Keratinocyte (primary cell): ENCODE data around the gene FUBP1. TPM values are rescaled to one million over a fixed set of nuclear protein-coding genes. Genes with fewer than 3 reads are reported as not detected.

Experiments used
- DNase-seq: peaks from one replicate; pipeline ENCODE4 v3.0.0-alpha.2; 2011; ENCODE audit warnings: low read depth, missing footprints, low spot score
- FAIRE-seq: peaks from 2 replicates; lab custom pipeline; 2011; peaks lifted over from hg19 to GRCh38; lab: Jason Lieb, UNC
- H2AFZ ChIP-seq: 2 replicates; pipeline ENCODE4 v1.6.0; 2012; ENCODE audit warnings: low read length, control low read depth, inconsistent platforms; ENCODE audit not compliant: control insufficient read depth
- H3K27ac ChIP-seq: 2 replicates; pipeline ENCODE4 v1.5.1; 2011; ENCODE audit warnings: low read length; ENCODE audit not compliant: control insufficient read depth, insufficient read depth
- H3K27me3 ChIP-seq: 3 replicates; pipeline ENCODE4 v1.6.0; 2011; ENCODE audit warnings: low read length; ENCODE audit not compliant: control insufficient read depth, insufficient read depth; ENCODE audit errors: extremely low read depth
- H3K36me3 ChIP-seq, 2 experiments: 2 replicates in 1 of 2; 3 replicates in 1 of 2; pipeline ENCODE4 v1.5.1; 2011; ENCODE audit warnings: low read length in 2 of 2, mild to moderate bottlenecking in 1 of 2; ENCODE audit not compliant: control insufficient read depth in 2 of 2, insufficient read depth in 2 of 2; ENCODE audit errors: extremely low read depth in 1 of 2
- H3K4me1 ChIP-seq: 3 replicates; pipeline ENCODE4 v1.5.1; 2011; ENCODE audit warnings: low read length; ENCODE audit not compliant: control insufficient read depth, insufficient read depth; ENCODE audit errors: extremely low read depth
- H3K4me2 ChIP-seq: 3 replicates; pipeline ENCODE4 v1.6.0; 2011; ENCODE audit warnings: low read depth, low read length; ENCODE audit not compliant: control insufficient read depth, insufficient read depth; ENCODE audit errors: extremely low read depth
- H3K4me3 ChIP-seq, 3 experiments: fragments of 200-600 bp in 1 of 3; sonication (generic) in 1 of 3; 2 replicates in 2 of 3; 3 replicates in 1 of 3; pipeline ENCODE4 v1.5.1; 2011 to 2016; ENCODE audit warnings: low read length in 3 of 3, mild to moderate bottlenecking in 3 of 3, control low read depth in 2 of 3, inconsistent platforms in 1 of 3, low read depth in 1 of 3, mixed read lengths in 1 of 3, mixed run types in 1 of 3, moderate library complexity in 1 of 3; ENCODE audit not compliant: control insufficient read depth in 2 of 3, insufficient read depth in 2 of 3; ENCODE audit errors: extremely low read depth in 1 of 3
- H3K79me2 ChIP-seq: 2 replicates; pipeline ENCODE4 v1.6.0; 2012; ENCODE audit warnings: low read length; ENCODE audit not compliant: control insufficient read depth, insufficient read depth
- H3K9ac ChIP-seq: 3 replicates; pipeline ENCODE4 v1.6.0; 2011; ENCODE audit warnings: low read length; ENCODE audit not compliant: control insufficient read depth, insufficient read depth; ENCODE audit errors: extremely low read depth
- H3K9me1 ChIP-seq: 3 replicates; pipeline ENCODE4 v1.6.0; 2011; ENCODE audit warnings: low read length; ENCODE audit not compliant: control insufficient read depth, insufficient read depth; ENCODE audit errors: extremely low read depth
- H3K9me3 ChIP-seq: 2 replicates; pipeline ENCODE4 v1.5.1; 2012; ENCODE audit warnings: low read depth, low read length; ENCODE audit not compliant: control insufficient read depth
- H4K20me1 ChIP-seq: 3 replicates; pipeline ENCODE4 v1.6.0; 2011; ENCODE audit warnings: low read length; ENCODE audit not compliant: control insufficient read depth, insufficient read depth; ENCODE audit errors: extremely low read depth
- CTCF ChIP-seq, 3 experiments: IDR thresholded peaks in 1 of 3; conservative IDR thresholded peaks in 1 of 3; optimal IDR thresholded peaks in 1 of 3; 2 replicates in 2 of 3; 3 replicates in 1 of 3; pipeline versions ENCODE3 to v1.5.1; 2011; ENCODE audit warnings: low read length in 3 of 3, mild to moderate bottlenecking in 3 of 3, moderate library complexity in 2 of 3, control low read depth in 1 of 3, inconsistent platforms in 1 of 3; ENCODE audit not compliant: insufficient read depth in 2 of 3; ENCODE audit errors: extremely low read depth in 1 of 3
- EZH2 ChIP-seq: IDR thresholded peaks from one replicate; pipeline ENCODE4 v1.6.1; 2012; ENCODE audit warnings: inconsistent platforms, mild to moderate bottlenecking, low read length, moderate library complexity
- dilution Hi-C: fragments of 300-500 bp; cut with MboI; formaldehyde crosslinking; loops from one replicate; pipeline ENCODE4 v1.7.0; 2020; ENCODE audit warnings: low sequenced_read_pairs; ENCODE audit not compliant: extremely low pct_ligation_motif_present
- polyA plus RNA-seq, 5 experiments: library from polyadenylated mRNA; depleted of rRNA in 3 of 5; stranded (reverse) in 3 of 5; stranded (forward) in 1 of 5; unstranded in 1 of 5; fragments of >200 nt; gene quantifications; 1 replicate in 1 of 5; 2 replicates in 3 of 5; 3 replicates in 1 of 5; pipeline versions ENCODE4 v1.2.1 to v1.2.3, GENCODE V29; 2011 to 2012; ENCODE audit warnings: missing spikeins in 2 of 5, low read depth in 1 of 5, low replicate concordance in 1 of 5

Gene FUBP1
- polyA plus RNA-seq, 1 donor (not counting 4 experiments of a cell fraction or from before 2014, with no cell fraction given), result 137 TPM

- Histone ChIP-seq H3K36me3 (peaks cover 31 to 50% of the 10 kb centered on the region in 2 experiments), H3K4me2 (no peak overlapping the region), H3K4me3 (no peak overlapping the region), H3K9me3 (no peaks in the 10 kb centered on the region), H3K9me1 (no peaks in the 10 kb centered on the region), H3K4me1 (no peaks in the 10 kb centered on the region), H4K20me1 (no peaks in the 10 kb centered on the region), H3K79me2 (peaks cover 44% of the 10 kb centered on the region), H3K27me3 (no peaks in the 10 kb centered on the region), H3K9ac (no peak overlapping the region), H2AFZ (no peak overlapping the region), H3K27ac (no peak overlapping the region)
- DNase-seq (no peak), FAIRE-seq (no peak)
- TF ChIP-seq CTCF (optimal IDR thresholded peaks at IDR 0.05 in 1 of 3, IDR thresholded peaks at IDR 0.05 in 1 of 3, conservative IDR thresholded peaks at IDR 0.05 in 1 of 3; ENCODE audit: extremely low read depth in 1 of 3, insufficient read depth in 2 of 3, low read length in 3 of 3), result no peak
- TF ChIP-seq EZH2, result no peak
- dilution Hi-C loops, result no loop called here
Observed at GRCh38 chr1:77961392-77961791, 17.5 kb downstream of the FUBP1 start.

GRCh38 chr1:77958850-77959249, 20.0 kb downstream of the FUBP1 start:
- Histone ChIP-seq H3K27ac (no peak overlapping the region), H3K9ac (no peak overlapping the region), H3K9me3 (no peaks in the 10 kb centered on the region), H3K36me3 (peaks cover 28 to 49% of the 10 kb centered on the region in 2 experiments), H3K27me3 (no peaks in the 10 kb centered on the region), H3K9me1 (no peaks in the 10 kb centered on the region), H3K79me2 (peaks cover 40% of the 10 kb centered on the region), H2AFZ (no peak overlapping the region), H3K4me2 (no peak overlapping the region), H3K4me1 (no peaks in the 10 kb centered on the region), H4K20me1 (no peaks in the 10 kb centered on the region), H3K4me3 (no peak overlapping the region)
- TF ChIP-seq EZH2 (no peak), CTCF (optimal IDR thresholded peaks at IDR 0.05 in 1 of 3, IDR thresholded peaks at IDR 0.05 in 1 of 3, conservative IDR thresholded peaks at IDR 0.05 in 1 of 3; ENCODE audit: extremely low read depth in 1 of 3, insufficient read depth in 2 of 3, low read length in 3 of 3) (no peak)
- dilution Hi-C loops, result no loop called here
- FAIRE-seq (no peak), DNase-seq (no peak)
